Measurements from ENCODE around the gene SENP2. TPM values are rescaled to one million over a fixed set of nuclear protein-coding genes. Genes with fewer than 3 reads are reported as not detected.

SENP2 gene
- total RNA-seq, 2 donors from 2014 or later, result 31.2 to 42.4 TPM

GRCh38 chr3:185647134-185647879 lies 61.2 kb downstream of the SENP2 start:
- Mint-ChIP-seq H3K36me3 (ENCODE audit: low read depth) (no peaks in the 10 kb centered on the region), H3K4me3 (no peak overlapping the region), H3K9me3 (no peaks in the 10 kb centered on the region), H3K27me3 (peaks cover 14% of the 10 kb centered on the region), H3K4me1 (no peaks in the 10 kb centered on the region), H3K27ac (no peak overlapping the region)
- ATAC-seq (replicated peaks), result no peak

GRCh38 chr3:185647880-185648210 lies 61.8 kb downstream of the SENP2 start:
- Mint-ChIP-seq H3K27ac (no peak overlapping the region), H3K9me3 (no peaks in the 10 kb centered on the region), H3K4me3 (no peak overlapping the region), H3K27me3 (peaks cover 14% of the 10 kb centered on the region), H3K36me3 (ENCODE audit: low read depth) (no peaks in the 10 kb centered on the region), H3K4me1 (no peaks in the 10 kb centered on the region)
- ATAC-seq (replicated peaks), result no peak

- H3K9me3 Mint-ChIP-seq, result no peaks in the 10 kb centered on the region
- no peaks in the 10 kb centered on the region for H3K36me3 Mint-ChIP-seq (ENCODE audit: low read depth)
- no peak for ATAC-seq (replicated peaks)
- H3K27me3 Mint-ChIP-seq, result peaks cover 14% of the 10 kb centered on the region
- H3K4me3 Mint-ChIP-seq, result no peak overlapping the region
- H3K4me1 Mint-ChIP-seq, result no peaks in the 10 kb centered on the region
- H3K27ac Mint-ChIP-seq, result no peak overlapping the region
Observed at GRCh38 chr3:185648396-185648795, 62.3 kb downstream of the SENP2 start.

GRCh38 chr3:185649414-185649813 lies 63.3 kb downstream of the SENP2 start:
- H3K27ac Mint-ChIP-seq, result no peak overlapping the region
- H3K27me3 Mint-ChIP-seq, result peaks cover 14% of the 10 kb centered on the region

GRCh38 chr3:185651971-185652370 lies 65.9 kb downstream of the SENP2 start:
- Mint-ChIP-seq H3K9me3 (no peaks in the 10 kb centered on the region), H3K4me3 (no peak overlapping the region), H3K27me3 (peaks cover 10% of the 10 kb centered on the region), H3K4me1 (no peaks in the 10 kb centered on the region), H3K36me3 (ENCODE audit: low read depth) (no peaks in the 10 kb centered on the region), H3K27ac (no peak overlapping the region)
- no peak for ATAC-seq (replicated peaks)

More at GRCh38 chr3:185649414-185649813, 63.3 kb downstream of the SENP2 start:
- Mint-ChIP-seq H3K4me3 (no peak overlapping the region), H3K36me3 (ENCODE audit: low read depth) (no peaks in the 10 kb centered on the region), H3K4me1 (no peaks in the 10 kb centered on the region), H3K9me3 (no peaks in the 10 kb centered on the region)
- ATAC-seq (replicated peaks), result no peak

- H3K4me1 Mint-ChIP-seq, result no peaks in the 10 kb centered on the region
- H3K36me3 Mint-ChIP-seq (ENCODE audit: low read depth), result no peaks in the 10 kb centered on the region
- no peak overlapping the region for H3K4me3 Mint-ChIP-seq
- peaks cover 14% of the 10 kb centered on the region for H3K27me3 Mint-ChIP-seq
- no peaks in the 10 kb centered on the region for H3K9me3 Mint-ChIP-seq
- no peak overlapping the region for H3K27ac Mint-ChIP-seq
- no peak for ATAC-seq (replicated peaks)
Observed at GRCh38 chr3:185653949-185654757, 68.1 kb downstream of the SENP2 start.

- no peaks in the 10 kb centered on the region for H3K9me3 Mint-ChIP-seq
- no peak overlapping the region for H3K27ac Mint-ChIP-seq
- H3K36me3 Mint-ChIP-seq (ENCODE audit: low read depth), result no peaks in the 10 kb centered on the region
- no peak for ATAC-seq (replicated peaks)
- H3K4me3 Mint-ChIP-seq, result no peak overlapping the region
- H3K4me1 Mint-ChIP-seq, result no peaks in the 10 kb centered on the region
- peaks cover 14% of the 10 kb centered on the region for H3K27me3 Mint-ChIP-seq
Observed at GRCh38 chr3:185654758-185655145, 68.7 kb downstream of the SENP2 start.

- Mint-ChIP-seq H3K36me3 (ENCODE audit: low read depth) (no peaks in the 10 kb centered on the region), H3K4me1 (no peaks in the 10 kb centered on the region), H3K27ac (no peak overlapping the region), H3K27me3 (peaks cover 14% of the 10 kb centered on the region), H3K4me3 (no peak overlapping the region), H3K9me3 (no peaks in the 10 kb centered on the region)
- no peak for ATAC-seq (replicated peaks)
Observed at GRCh38 chr3:185655426-185656320, 69.6 kb downstream of the SENP2 start.

GRCh38 chr3:185656321-185656840 lies 70.3 kb downstream of the SENP2 start:
- H3K4me3 Mint-ChIP-seq, result no peak overlapping the region
- H3K27me3 Mint-ChIP-seq, result peaks cover 14% of the 10 kb centered on the region
- no peak for ATAC-seq (replicated peaks)
- H3K9me3 Mint-ChIP-seq, result no peaks in the 10 kb centered on the region
- no peak overlapping the region for H3K27ac Mint-ChIP-seq
- H3K36me3 Mint-ChIP-seq (ENCODE audit: low read depth), result no peaks in the 10 kb centered on the region
- H3K4me1 Mint-ChIP-seq, result no peaks in the 10 kb centered on the region

GRCh38 chr3:185657211-185657610 lies 71.1 kb downstream of the SENP2 start:
- ATAC-seq (replicated peaks), result no peak
- H3K27me3 Mint-ChIP-seq, result peaks cover 20% of the 10 kb centered on the region
- no peaks in the 10 kb centered on the region for H3K9me3 Mint-ChIP-seq

GRCh38 chr3:185657691-185658503 lies 71.8 kb downstream of the SENP2 start:
- H3K27me3 Mint-ChIP-seq, result peaks cover 20% of the 10 kb centered on the region
- no peaks in the 10 kb centered on the region for H3K9me3 Mint-ChIP-seq
- H3K36me3 Mint-ChIP-seq (ENCODE audit: low read depth), result no peaks in the 10 kb centered on the region
- no peak for ATAC-seq (replicated peaks)
- H3K4me1 Mint-ChIP-seq, result no peaks in the 10 kb centered on the region
- no peak overlapping the region for H3K4me3 Mint-ChIP-seq
- no peak overlapping the region for H3K27ac Mint-ChIP-seq

More at GRCh38 chr3:185657211-185657610, 71.1 kb downstream of the SENP2 start:
- no peak overlapping the region for H3K4me3 Mint-ChIP-seq
- no peaks in the 10 kb centered on the region for H3K4me1 Mint-ChIP-seq
- no peak overlapping the region for H3K27ac Mint-ChIP-seq
- H3K36me3 Mint-ChIP-seq (ENCODE audit: low read depth), result no peaks in the 10 kb centered on the region

GRCh38 chr3:185658504-185658912 lies 72.4 kb downstream of the SENP2 start:
- Mint-ChIP-seq H3K36me3 (ENCODE audit: low read depth) (no peaks in the 10 kb centered on the region), H3K27me3 (peaks cover 26% of the 10 kb centered on the region), H3K27ac (no peak overlapping the region), H3K9me3 (no peaks in the 10 kb centered on the region), H3K4me1 (no peaks in the 10 kb centered on the region), H3K4me3 (no peak overlapping the region)
- ATAC-seq (replicated peaks), result peak; percentile 34

- no peaks in the 10 kb centered on the region for H3K4me1 Mint-ChIP-seq
- H3K4me3 Mint-ChIP-seq, result no peak overlapping the region
- H3K36me3 Mint-ChIP-seq (ENCODE audit: low read depth), result no peaks in the 10 kb centered on the region
- ATAC-seq (replicated peaks), result no peak
- H3K27ac Mint-ChIP-seq, result no peak overlapping the region
- H3K9me3 Mint-ChIP-seq, result no peaks in the 10 kb centered on the region
- H3K27me3 Mint-ChIP-seq, result peaks cover 30% of the 10 kb centered on the region
Observed at GRCh38 chr3:185658943-185659342, 72.8 kb downstream of the SENP2 start.
